Colonic mucosa (tissue), 4 donors: ENCODE results near the gene MICAL3. TPM values are rescaled to one million over a fixed set of nuclear protein-coding genes. Genes with fewer than 3 reads are reported as not detected.

Source experiments
- DNase-seq: peaks from one replicate; pipeline ENCODE4 v3.0.0-alpha.2; 2020
- H3K27ac ChIP-seq: fragments of 200-600 bp; one replicate; pipeline ENCODE4 v1.8.0; 2021
- H3K27me3 ChIP-seq: fragments of 200-600 bp; one replicate; pipeline ENCODE4 v1.8.0; 2021
- H3K36me3 ChIP-seq: fragments of 200-600 bp; one replicate; pipeline ENCODE4 v1.8.0; 2021
- H3K4me1 ChIP-seq: fragments of 200-600 bp; one replicate; pipeline ENCODE4 v1.8.0; 2021; ENCODE audit warnings: mild to moderate bottlenecking
- H3K4me3 ChIP-seq: fragments of 200-600 bp; one replicate; pipeline ENCODE4 v1.8.0; 2021
- H3K9ac ChIP-seq, 2 donors: one replicate each; pipeline ENCODE4 v1.7.0; 2013; ENCODE audit warnings: control low read depth in 2 of 2, low read depth in 2 of 2, low read length in 2 of 2
- H3K9me3 ChIP-seq: fragments of 200-600 bp; one replicate; pipeline ENCODE4 v1.8.0; 2021
- intact Hi-C: fragments of 100-400 bp; cut with DNase I; formaldehyde crosslinking; loops from one replicate; pipeline ENCODE4 v1.14.1; 2022
- total RNA-seq, 2 donors: library from RNA; stranded (reverse); fragmentation: NEBNext Ultra II Directional in 1 of 2; extraction: Animal tissue kit (Norgen Biotek cat#: 25700) in 1 of 2; gene quantifications; one replicate each; pipeline ENCODE4 v1.2.1, GENCODE V29; 2021
- TF ChIP-seq, protein P1 (sequence below): fragments of 200-600 bp; IDR thresholded peaks from one replicate; pipeline ENCODE4 v1.8.0; 2022; ENCODE audit warnings: antibody characterized with exemption, mild to moderate bottlenecking
- donor health status: healthy.
- donor health status: DM: no; HTN: no; CAD: no.
- donor health status: DM: no; HTN: no; CAD: no.

MICAL3 gene
- total RNA-seq, 2 donors from 2014 or later = 72.5 to 84.5 TPM

DNA sequence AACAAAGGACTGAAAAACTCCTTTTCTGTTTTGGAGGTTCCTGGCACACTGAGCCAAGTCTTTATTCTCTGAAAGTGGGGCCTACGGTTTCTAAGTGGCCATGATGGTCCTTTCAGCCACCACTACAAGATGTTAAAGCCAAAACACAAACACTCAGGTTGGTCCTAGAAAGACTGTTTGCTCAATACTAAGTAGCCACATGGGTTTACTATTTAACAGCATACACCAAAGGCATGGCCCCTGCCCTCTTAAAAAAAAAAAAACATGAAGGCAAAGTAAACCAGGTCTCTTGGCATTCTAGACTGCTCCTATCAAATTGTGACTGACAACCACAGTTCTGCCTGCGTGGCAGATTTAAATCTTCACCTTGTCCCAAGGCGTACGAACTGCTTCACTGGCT lies 126.5 kb downstream of the MICAL3 start:
- Histone ChIP-seq H3K36me3 (no peaks in the 10 kb centered on the region), H3K9me3 (no peaks in the 10 kb centered on the region), H3K27me3 (no peaks in the 10 kb centered on the region), H3K27ac (no peak overlapping the region), H3K9ac (no peak overlapping the region), H3K4me3 (no peak overlapping the region), H3K4me1 (peaks cover 9% of the 10 kb centered on the region)
- TF ChIP-seq, protein P1, sequence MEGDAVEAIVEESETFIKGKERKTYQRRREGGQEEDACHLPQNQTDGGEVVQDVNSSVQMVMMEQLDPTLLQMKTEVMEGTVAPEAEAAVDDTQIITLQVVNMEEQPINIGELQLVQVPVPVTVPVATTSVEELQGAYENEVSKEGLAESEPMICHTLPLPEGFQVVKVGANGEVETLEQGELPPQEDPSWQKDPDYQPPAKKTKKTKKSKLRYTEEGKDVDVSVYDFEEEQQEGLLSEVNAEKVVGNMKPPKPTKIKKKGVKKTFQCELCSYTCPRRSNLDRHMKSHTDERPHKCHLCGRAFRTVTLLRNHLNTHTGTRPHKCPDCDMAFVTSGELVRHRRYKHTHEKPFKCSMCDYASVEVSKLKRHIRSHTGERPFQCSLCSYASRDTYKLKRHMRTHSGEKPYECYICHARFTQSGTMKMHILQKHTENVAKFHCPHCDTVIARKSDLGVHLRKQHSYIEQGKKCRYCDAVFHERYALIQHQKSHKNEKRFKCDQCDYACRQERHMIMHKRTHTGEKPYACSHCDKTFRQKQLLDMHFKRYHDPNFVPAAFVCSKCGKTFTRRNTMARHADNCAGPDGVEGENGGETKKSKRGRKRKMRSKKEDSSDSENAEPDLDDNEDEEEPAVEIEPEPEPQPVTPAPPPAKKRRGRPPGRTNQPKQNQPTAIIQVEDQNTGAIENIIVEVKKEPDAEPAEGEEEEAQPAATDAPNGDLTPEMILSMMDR = no peak
- intact Hi-C loops = no loop called here
- DNase-seq = no peak

DNA sequence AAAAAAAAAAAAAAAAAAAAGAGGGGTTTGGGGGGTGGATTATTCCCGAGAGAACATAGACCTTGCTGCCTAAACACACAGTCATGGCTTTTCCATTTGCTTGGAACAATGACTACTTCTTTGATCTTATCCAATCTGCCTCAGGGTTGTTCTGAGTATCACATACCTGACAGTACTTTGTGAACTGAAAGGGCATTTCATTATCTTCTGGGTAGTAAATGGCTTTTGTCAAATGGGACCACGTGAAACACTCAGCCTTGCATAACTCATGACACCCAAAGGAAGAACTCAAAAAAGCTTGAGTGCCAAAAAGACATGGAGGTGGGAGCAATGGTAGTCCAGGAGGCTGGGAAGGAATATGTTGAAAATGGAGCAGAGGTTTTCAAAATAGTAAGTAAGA lies 126.9 kb downstream of the MICAL3 start:
- H3K27me3 ChIP-seq = no peaks in the 10 kb centered on the region
- no peak overlapping the region for H3K4me3 ChIP-seq
- DNase-seq = no peak
- H3K9me3 ChIP-seq = no peaks in the 10 kb centered on the region
- intact Hi-C loops = no loop called here
- H3K27ac ChIP-seq = no peak overlapping the region
- no peak overlapping the region for H3K9ac ChIP-seq
- TF ChIP-seq, protein P1 = no peak
- peaks cover 9% of the 10 kb centered on the region for H3K4me1 ChIP-seq
- no peaks in the 10 kb centered on the region for H3K36me3 ChIP-seq

DNA sequence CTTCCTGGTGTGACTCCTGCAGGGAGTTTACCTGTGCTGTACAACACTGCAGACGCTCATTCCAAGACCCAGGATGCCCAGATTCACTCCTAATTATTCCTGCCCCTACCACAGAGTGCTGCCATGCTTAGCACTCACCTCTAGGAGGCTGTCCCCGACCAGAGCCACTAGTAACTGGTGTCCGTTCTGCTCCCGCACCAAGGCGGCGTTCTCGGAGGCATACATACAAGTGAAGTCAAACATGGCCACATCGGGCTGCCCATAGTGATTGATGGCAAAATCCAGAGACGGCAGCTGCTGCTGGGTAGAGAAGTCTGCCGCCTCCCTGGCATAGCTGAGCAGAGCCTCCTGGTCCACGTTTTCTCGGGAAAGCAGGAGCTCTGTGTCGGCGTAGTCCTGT lies 127.8 kb downstream of the MICAL3 start:
- Histone ChIP-seq H3K9me3 (no peaks in the 10 kb centered on the region), H3K36me3 (no peaks in the 10 kb centered on the region), H3K4me1 (peaks cover 12% of the 10 kb centered on the region), H3K27me3 (no peaks in the 10 kb centered on the region), H3K4me3 (no peak overlapping the region), H3K9ac (peak overlapping the region in 1 of 2 donors; percentile 59), H3K27ac (peak overlapping the region; percentile 61)
- TF ChIP-seq, protein P1 = no peak
- intact Hi-C loops = no loop called here
- DNase-seq = no peak

GRCh38 chr22:17893900-17894535 lies 130.3 kb downstream of the MICAL3 start:
- H3K27ac ChIP-seq = peak overlapping the region; percentile 82

GRCh38 chr22:17892376-17892775 lies 132.0 kb downstream of the MICAL3 start:
- no peaks in the 10 kb centered on the region for H3K27me3 ChIP-seq
- TF ChIP-seq, protein P1 = no peak
- no peak for DNase-seq
- peaks cover 12% of the 10 kb centered on the region for H3K4me1 ChIP-seq
- H3K9ac ChIP-seq = peak overlapping the region in 1 of 2 donors; percentile 73
- intact Hi-C loops = no loop called here
- no peaks in the 10 kb centered on the region for H3K9me3 ChIP-seq
- H3K36me3 ChIP-seq = peaks cover 6% of the 10 kb centered on the region
- H3K27ac ChIP-seq = peak overlapping the region; percentile 82
- H3K4me3 ChIP-seq = no peak overlapping the region

More at GRCh38 chr22:17893900-17894535, 130.3 kb downstream of the MICAL3 start:
- Histone ChIP-seq H3K9me3 (no peaks in the 10 kb centered on the region), H3K9ac (peak overlapping the region in 1 of 2 donors; percentile 66), H3K4me3 (no peak overlapping the region), H3K4me1 (peaks cover 12% of the 10 kb centered on the region), H3K36me3 (no peaks in the 10 kb centered on the region), H3K27me3 (no peaks in the 10 kb centered on the region)
- TF ChIP-seq, protein P1 = no peak
- DNase-seq = peak; percentile 78
- intact Hi-C loops = no loop called here
